ENCODE data around the gene OTUB2.

DNA sequence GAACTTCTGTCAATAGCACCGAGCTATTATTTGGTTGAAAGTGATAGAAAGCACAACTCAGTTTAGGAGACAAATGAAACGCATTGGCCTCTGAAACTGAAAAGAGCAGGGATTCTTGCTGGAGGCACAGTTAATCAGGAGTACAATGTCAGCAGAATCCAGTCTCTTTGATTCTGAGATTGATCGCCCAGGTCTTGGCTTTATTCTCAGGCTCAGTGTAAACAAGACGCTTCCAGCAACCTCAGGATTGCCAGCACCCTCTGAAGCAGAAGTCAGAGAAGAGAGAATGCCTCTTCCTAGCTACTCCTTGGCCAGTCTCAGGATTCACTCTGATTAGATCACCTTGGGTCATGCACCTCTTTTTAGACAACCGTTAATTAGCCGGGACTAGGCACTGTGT, 11.8 kb upstream of the OTUB2 start:
- TF ChIP-seq, protein P1, sequence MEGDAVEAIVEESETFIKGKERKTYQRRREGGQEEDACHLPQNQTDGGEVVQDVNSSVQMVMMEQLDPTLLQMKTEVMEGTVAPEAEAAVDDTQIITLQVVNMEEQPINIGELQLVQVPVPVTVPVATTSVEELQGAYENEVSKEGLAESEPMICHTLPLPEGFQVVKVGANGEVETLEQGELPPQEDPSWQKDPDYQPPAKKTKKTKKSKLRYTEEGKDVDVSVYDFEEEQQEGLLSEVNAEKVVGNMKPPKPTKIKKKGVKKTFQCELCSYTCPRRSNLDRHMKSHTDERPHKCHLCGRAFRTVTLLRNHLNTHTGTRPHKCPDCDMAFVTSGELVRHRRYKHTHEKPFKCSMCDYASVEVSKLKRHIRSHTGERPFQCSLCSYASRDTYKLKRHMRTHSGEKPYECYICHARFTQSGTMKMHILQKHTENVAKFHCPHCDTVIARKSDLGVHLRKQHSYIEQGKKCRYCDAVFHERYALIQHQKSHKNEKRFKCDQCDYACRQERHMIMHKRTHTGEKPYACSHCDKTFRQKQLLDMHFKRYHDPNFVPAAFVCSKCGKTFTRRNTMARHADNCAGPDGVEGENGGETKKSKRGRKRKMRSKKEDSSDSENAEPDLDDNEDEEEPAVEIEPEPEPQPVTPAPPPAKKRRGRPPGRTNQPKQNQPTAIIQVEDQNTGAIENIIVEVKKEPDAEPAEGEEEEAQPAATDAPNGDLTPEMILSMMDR (IDR thresholded peaks at IDR 0.05), result no peak
- TF ChIP-seq POLR2A (IDR thresholded peaks at IDR 0.05), result no peak
